ENCODE results near the gene DHX9. TPM values are rescaled to one million over a fixed set of nuclear protein-coding genes. Genes with fewer than 3 reads are reported as not detected.

The DHX9 gene
- total RNA-seq = 113 and 114 TPM in 2 replicates
- 64.0 TPM for polyA plus RNA-seq (2012)

GRCh38 chr1:182839209-182840066, at the start of gene DHX9:
Gene DHX9 (plus strand): TSS chr1:182839347. CDS start chr1:182842567, 3,220 bp downstream.
- DNase-seq (ENCODE audit: low read depth) = peak; percentile 90

DNA sequence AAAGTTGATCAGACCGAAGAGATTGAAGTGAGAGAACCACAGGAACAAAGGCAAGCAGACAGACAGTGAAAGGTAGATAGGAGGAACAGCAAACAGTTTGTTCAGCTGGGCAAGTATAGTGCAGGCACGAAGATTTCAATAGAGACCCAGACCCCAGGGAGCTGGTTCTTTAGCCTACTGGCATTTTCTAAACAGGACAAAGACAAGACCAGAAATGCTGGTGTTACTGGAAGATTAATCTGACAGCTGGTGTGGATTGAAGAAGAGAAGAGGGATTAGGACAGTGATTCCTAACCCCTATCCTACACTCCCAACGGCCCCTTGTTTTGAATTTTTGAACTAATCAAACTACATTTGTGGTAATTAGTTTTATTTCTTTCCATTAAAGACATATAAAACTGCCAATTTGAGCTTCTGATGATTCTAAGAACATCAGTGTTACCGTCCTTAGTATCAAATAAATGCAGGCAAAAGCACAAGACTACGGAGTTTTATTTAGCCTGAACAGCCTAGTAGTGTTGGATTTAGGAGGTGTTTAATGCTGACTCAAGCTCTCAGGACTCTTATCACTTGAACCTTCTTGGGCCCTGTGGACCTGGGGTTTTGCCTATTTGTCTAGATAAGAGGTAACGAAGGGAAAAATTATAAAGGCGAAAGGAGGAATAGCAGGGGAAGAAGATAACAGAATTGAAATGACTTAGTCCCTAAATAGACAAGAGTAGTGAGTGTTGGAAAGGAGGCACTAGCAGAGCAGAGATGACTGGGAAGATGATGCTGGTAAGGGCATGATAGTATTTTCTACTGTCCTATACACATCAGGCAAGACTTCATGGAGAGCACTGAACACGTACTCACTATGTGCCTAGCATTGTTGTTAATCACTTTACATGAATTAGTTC, 47.6 kb upstream of the DHX9 start:
- no peak for DNase-seq (ENCODE audit: low read depth)

GRCh38 chr1:182794091-182794490, 45.1 kb upstream of the DHX9 start:
- DNase-seq (ENCODE audit: low read depth) = no peak

DNA sequence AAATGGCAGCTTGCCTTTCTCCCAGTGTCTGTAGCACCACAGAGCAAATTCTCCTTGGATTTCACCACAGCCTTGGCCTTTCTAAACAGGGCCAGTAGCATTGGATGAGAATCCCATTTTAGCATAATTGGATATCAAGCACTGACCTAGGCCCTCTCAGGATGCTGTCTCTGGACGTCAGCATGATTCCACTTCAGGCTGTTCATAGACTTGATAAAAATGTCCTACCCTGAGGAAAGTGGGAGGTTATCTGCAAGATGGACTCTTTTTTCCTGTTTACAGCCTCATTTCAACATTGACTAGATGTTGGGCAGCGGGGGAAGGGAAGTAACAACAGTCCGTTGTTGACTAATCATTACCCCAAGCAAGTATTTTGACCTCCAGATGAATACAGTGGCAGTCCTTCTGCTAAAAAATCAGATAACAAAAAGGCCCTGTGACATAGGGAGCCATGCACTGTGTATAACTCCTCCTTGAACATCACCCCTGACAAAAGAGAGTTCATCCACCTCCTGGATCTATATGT, 44.4 kb upstream of the DHX9 start:
- no peak for DNase-seq (ENCODE audit: low read depth)

DNA sequence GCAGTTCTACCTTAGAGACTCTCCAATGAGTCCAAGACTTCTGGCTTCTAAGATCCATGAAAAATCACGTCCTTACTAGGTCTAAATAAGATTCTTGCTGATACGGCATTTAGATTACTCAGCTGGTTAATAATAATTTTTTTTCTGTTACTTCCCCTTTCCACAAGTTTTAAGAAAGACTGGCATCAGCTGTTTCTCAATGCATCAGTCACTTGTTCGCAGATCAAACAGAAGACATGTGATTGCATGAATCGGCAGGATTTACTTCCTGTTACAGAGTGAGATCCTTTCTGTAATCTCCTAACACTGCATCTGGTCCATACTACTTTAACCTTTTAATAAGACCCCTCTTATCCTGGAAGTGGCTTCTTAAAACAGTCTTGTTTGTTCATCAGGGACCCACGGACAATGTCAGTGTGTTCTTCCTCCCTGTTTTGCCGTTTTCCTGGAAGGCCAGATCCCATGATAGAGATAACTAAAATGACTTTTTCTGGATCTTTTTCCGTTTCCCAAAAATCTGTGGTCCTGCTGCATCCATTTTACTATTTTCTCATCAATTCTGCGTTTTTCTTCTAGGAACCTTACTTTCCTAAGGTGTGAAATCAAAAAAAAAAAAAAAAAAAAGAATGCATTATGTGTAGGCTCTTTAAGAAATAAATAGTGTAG, 43.5 kb upstream of the DHX9 start:
- DNase-seq (ENCODE audit: low read depth) = no peak

DNA sequence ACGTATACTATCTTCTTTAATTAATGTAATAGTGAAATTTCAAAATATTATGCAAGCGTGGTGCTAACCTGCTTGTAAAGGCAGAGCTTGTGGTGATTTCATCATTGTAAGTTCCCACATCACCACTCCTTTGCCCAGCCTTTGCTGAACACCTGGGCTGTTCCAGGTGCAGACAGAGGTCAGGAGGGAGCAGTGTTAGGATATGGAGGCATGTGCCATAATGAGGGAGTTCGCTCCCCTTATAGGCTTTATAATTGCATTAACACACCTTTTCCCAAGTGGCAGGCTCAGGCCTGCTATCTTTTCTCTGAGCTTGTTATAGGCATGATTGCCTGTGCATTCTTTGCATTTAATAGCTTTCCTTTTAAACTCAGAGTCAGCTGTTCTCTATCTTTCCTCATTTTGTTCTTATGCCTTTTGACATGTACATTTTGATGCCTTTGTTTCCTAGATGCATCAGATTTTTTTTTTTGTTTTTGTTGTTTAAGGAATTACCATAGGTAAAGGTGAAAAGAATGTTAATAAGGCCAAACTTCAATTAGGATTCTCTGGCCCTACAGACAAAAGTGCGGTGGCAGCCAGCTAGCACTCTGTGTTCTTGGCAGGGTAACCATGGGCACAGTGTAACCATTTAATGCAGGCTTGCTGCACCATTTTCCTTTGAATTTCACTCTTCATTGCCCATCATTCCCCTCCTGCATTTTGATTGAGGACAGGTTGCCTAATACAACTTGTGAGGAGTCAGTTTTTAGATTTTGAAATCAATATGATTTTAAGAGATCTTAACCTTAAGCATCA, 36.9 kb upstream of the DHX9 start:
- no peak for DNase-seq (ENCODE audit: low read depth)

GRCh38 chr1:182803846-182804245, 35.3 kb upstream of the DHX9 start:
- DNase-seq (ENCODE audit: low read depth) = no peak

- DNase-seq (ENCODE audit: low read depth) = no peak
Measured at GRCh38 chr1:182806015-182806678, 33.0 kb upstream of the DHX9 start.

DNA sequence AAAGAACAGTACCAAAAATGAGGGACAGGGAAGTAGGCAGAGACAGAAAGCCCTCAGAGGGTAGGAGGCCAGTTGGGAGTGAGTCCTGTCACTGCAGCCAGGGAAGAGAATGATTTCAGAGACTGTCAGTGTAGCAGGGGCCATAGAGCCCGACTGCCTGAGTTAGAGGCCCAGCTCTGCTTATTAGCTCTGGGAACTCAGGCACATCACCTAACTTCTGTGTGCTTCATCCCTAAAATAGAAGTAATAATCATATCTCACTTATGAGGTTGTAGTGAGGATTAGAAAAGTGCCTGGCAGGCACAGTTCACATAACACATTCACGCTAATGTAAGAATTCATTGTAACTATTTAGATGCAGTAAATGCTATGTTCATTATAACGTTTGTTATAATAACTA, 31.2 kb upstream of the DHX9 start:
- DNase-seq (ENCODE audit: low read depth) = no peak

DNA sequence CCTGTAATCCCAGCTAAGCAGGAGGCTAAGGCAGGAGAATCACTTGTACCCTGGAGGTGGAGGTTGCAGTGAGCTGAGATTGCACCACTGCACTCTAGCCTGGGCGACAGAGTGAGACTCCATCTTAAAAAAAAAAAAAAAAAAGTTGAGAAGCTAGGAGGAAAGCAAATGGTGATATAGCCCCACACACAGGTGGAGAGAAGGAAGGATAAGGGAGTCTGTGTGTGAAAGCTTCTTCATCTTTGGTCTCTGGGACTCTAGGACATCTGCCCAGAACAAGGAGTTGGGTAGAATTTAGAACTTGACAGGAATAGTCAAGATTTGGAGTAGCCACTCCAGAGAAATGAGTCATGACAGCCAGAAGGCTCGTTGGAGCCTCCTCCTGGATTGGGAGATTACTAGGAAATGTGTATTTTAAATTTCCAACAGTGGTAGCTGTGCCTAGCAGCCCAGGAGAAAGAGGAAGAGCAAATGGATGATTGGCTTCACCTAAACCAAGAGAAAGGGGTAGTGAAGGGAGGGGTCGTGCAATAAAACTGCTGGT, 29.7 kb upstream of the DHX9 start:
- peak; percentile 10 for DNase-seq (ENCODE audit: low read depth)

DNA sequence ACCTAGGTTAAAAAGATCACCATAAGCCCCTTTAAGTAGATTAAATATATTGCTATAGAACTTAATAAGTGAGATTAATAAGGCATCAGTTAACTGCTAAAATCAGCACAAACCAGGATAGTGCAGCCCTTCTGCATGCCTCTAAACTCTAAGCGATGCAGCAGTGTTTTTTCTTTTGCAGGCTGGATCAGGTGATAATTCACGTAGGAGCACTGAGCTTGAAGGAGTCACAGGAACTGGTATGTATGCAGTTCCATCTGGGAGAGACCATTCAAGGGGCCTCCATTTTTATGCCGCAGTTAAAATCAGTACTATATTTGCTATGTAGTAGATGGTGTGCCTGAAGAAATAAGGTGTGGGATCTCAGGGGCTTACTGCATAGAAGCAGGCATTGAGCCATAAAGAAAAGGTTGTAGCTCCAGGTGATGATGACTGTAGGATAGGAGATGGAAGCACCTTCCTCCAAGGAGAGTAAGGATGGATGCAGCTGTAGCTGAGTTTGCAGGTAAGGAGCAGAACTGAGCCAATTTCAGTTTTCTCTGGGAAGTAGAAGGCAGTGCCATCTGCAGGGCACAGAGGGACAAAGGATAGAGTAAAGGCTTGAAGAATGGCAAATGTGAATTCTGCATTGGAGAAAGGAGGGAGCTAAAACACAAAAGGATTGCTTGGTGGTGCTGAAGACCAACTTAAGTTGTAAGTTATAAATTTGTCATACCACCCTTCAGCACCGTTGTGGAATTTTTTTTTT, 27.0 kb upstream of the DHX9 start:
- DNase-seq (ENCODE audit: low read depth) = no peak

DNA sequence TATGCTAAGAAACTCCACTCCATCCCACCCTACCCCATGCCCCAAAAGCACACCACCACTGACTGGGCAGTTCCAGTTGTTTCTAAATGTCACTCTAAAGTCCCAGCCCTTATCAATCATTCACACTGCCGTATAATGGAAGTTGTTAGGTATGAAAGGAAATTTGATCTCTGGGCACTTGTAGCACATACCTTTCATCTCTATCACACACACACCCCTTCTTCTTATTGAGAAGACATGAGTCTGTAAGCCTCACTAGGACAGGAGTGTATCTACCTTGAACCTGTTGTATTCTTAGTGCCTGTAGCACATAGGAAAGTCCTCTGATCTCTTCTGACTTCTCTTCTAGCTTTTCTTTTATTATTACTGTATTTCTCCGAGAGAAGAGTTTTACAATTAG, 22.3 kb upstream of the DHX9 start:
- no peak for DNase-seq (ENCODE audit: low read depth)

DNA sequence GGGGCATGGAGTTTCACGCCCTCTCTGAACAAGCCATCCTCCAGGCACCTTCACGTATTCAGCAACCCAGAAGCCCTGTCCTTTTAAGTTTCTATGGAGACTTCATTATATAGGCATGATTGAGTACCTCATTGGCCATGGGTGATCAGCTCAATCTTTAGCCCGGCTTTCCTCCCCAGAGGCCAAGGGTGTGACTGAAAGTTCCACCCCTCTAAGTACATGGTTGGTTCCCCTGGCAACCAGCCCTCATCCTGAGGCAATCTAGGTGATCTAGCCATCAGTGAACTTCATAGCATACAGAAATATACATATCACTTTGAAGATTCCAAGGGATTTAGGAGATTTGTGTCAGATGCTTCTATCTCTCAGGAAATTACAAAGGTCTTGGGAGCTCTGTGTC, 21.3 kb upstream of the DHX9 start:
- no peak for DNase-seq (ENCODE audit: low read depth)

- DNase-seq (ENCODE audit: low read depth) = no peak
Measured at GRCh38 chr1:182823220-182823619, 15.9 kb upstream of the DHX9 start.

DNA sequence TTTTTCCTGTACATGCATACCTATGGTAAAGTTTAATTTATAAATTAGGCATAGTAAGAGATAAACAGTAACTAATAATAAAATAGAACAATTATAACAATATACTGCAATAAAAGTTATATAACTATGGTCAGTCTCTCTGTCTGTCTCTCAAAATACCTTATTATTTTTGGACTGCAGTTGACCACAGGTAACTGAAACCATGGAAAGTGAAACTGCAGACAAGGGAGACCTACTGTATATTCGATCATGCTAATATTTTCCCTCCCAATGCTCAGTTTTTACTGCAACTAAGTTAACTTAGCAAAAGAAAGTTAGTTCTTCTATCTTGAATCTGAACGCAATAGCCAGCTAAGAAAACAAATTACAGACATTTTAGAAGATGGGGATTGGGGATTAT, 12.3 kb upstream of the DHX9 start:
- DNase-seq (ENCODE audit: low read depth) = no peak

- DNase-seq (ENCODE audit: low read depth) = no peak
Measured at GRCh38 chr1:182829285-182829932, 9.7 kb upstream of the DHX9 start.

DNA sequence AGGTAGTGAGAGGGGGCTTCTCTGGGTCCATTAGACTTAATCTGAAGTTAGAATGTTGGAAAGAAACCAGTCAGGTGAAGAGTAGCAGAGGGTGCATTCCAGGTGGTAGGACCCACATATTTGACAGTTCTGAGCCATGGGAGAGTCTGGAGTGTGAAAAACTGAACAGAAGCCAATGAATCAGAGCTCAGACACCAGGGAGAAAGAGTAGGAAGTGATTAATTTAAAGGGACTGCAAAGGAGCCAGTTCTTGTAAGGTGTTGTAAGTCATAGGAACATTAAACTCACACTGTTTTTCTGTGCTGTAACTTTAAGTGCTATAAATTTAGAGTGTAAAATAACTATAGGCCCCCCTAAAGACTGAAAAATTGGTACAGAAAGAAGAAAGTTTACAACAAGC, 5.9 kb upstream of the DHX9 start:
- DNase-seq (ENCODE audit: low read depth) = no peak

GRCh38 chr1:182834326-182834725, 4.8 kb upstream of the DHX9 start:
- DNase-seq (ENCODE audit: low read depth) = no peak

DNA sequence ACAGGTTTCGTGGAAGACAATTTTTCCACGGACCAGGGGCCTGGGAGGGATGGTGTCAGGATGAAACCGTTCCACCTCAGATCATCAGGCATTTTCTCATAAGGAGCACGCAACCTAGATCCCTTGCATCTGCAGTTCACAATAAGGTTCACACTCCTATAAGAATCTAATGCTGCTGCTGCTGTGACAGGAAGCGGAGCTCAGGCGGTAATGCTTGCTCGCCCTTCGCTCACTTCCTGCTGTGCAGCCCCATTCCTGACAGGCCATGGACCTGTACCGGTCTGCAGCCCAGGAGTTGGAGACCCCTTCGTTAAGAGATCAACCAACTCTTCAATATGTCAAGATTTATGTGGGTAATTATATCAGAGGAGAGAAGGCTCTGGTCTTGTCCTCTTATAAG, 3.3 kb upstream of the DHX9 start:
- no peak for DNase-seq (ENCODE audit: low read depth)

Data from myocyte (in vitro differentiated cells).